HEK293 (cell line): ENCODE data around the gene NDN.

ENCODE experiments used
- CTCF ChIA-PET: fragments of 350-600 bp; formaldehyde crosslinking; extraction: SDS; loops from one replicate; lab custom pipeline; 2021; ENCODE audit warnings: antibody characterized with exemption; lab: Yijun Ruan, JAX
- POLR2A ChIA-PET: fragments of 300-600 bp; formaldehyde crosslinking; extraction: SDS; loops from one replicate; lab custom pipeline; 2020; ENCODE audit warnings: antibody characterized with exemption, inconsistent platforms; lab: Yijun Ruan, JAX
- H3K27ac ChIP-seq: fragments of 200-500 bp; sonication (Bioruptor generic); 2 replicates; pipeline ENCODE4 v1.5.1; 2014; ENCODE audit warnings: low read depth, low read length, control low read depth, inconsistent platforms; ENCODE audit errors: extremely low read depth
- H3K36me3 ChIP-seq, 2 experiments: fragments of 200-500 bp in 1 of 2; sonication (Bioruptor generic) in 1 of 2; 1 replicate in 1 of 2; 2 replicates in 1 of 2; pipeline ENCODE4 v1.5.1; 2014 to 2017; ENCODE audit warnings: inconsistent platforms in 2 of 2, low read length in 2 of 2; ENCODE audit not compliant: control insufficient read depth in 2 of 2, insufficient read depth in 1 of 2
- H3K4me1 ChIP-seq: fragments of 200-500 bp; sonication (Bioruptor generic); 2 replicates; pipeline ENCODE4 v1.5.1; 2014; ENCODE audit warnings: mild to moderate bottlenecking, low read length, inconsistent platforms; ENCODE audit not compliant: control insufficient read depth, insufficient read depth
- H3K4me3 ChIP-seq: 2 replicates; pipeline ENCODE4 v1.5.1; 2011; ENCODE audit warnings: low read depth, mild to moderate bottlenecking, control low read depth, low read length, moderate library complexity
- H3K9me3 ChIP-seq: fragments of 200-500 bp; sonication (Bioruptor generic); 2 replicates; pipeline ENCODE4 v1.5.1; 2014; ENCODE audit warnings: low read depth, low read length, inconsistent platforms; ENCODE audit not compliant: control insufficient read depth, insufficient read depth
- GLIS1 ChIP-seq: fragments of 450-650 bp; formaldehyde crosslinking; IDR thresholded peaks from 2 replicates; pipeline ENCODE4 v1.5.1; 2016; ENCODE audit warnings: missing biosample characterization, missing genetic modification characterization
- INSM2 ChIP-seq: fragments of 450-650 bp; formaldehyde crosslinking; IDR thresholded peaks from 2 replicates; pipeline ENCODE4 v1.5.1; 2016; ENCODE audit warnings: missing biosample characterization, missing genetic modification characterization
- OSR2 ChIP-seq: fragments of 450-650 bp; formaldehyde crosslinking; IDR thresholded peaks from 2 replicates; pipeline ENCODE4 v1.5.1; 2016; ENCODE audit warnings: missing biosample characterization, missing genetic modification characterization
- PRDM2 ChIP-seq: fragments of 450-650 bp; formaldehyde crosslinking; IDR thresholded peaks from 2 replicates; pipeline ENCODE4 v1.5.1; 2016; ENCODE audit warnings: missing biosample characterization, missing genetic modification characterization, borderline replicate concordance
- ZBTB7A ChIP-seq: fragments of 450-650 bp; formaldehyde crosslinking; IDR thresholded peaks from 2 replicates; pipeline ENCODE4 v1.5.1; 2016; ENCODE audit warnings: low read depth, missing biosample characterization, missing genetic modification characterization
- ZNF114 ChIP-seq: fragments of 450-650 bp; formaldehyde crosslinking; IDR thresholded peaks from 2 replicates; pipeline ENCODE4 v1.5.0; 2017; ENCODE audit warnings: missing biosample characterization, missing genetic modification characterization
- ZNF121 ChIP-seq: fragments of 450-650 bp; formaldehyde crosslinking; IDR thresholded peaks from 2 replicates; pipeline ENCODE4 v1.5.1; 2016; ENCODE audit warnings: missing biosample characterization, missing genetic modification characterization
- ZNF202 ChIP-seq: fragments of 450-650 bp; formaldehyde crosslinking; IDR thresholded peaks from 2 replicates; pipeline ENCODE4 v1.5.1; 2016; ENCODE audit warnings: missing biosample characterization, missing genetic modification characterization, borderline replicate concordance
- ZNF211 ChIP-seq: fragments of 450-650 bp; formaldehyde crosslinking; IDR thresholded peaks from 2 replicates; pipeline ENCODE4 v1.5.1; 2016; ENCODE audit warnings: low read depth, missing biosample characterization, missing genetic modification characterization
- ZNF274 ChIP-seq, 2 experiments: fragments of 200-500 bp in 1 of 2; fragments of 450-650 bp in 1 of 2; sonication (Bioruptor generic) in 1 of 2; formaldehyde crosslinking in 1 of 2; IDR thresholded peaks; 2 replicates each; pipeline versions ENCODE4 v1.5.1 to v1.6.1; 2014 to 2016; ENCODE audit warnings: borderline replicate concordance in 1 of 2, inconsistent platforms in 1 of 2, low read length in 1 of 2, missing biosample characterization in 1 of 2, missing genetic modification characterization in 1 of 2
- ZNF350 ChIP-seq: fragments of 450-650 bp; formaldehyde crosslinking; IDR thresholded peaks from 2 replicates; pipeline ENCODE4 v1.5.0; 2017; ENCODE audit warnings: missing biosample characterization, mild to moderate bottlenecking, missing genetic modification characterization
- ZNF530 ChIP-seq: fragments of 450-650 bp; formaldehyde crosslinking; IDR thresholded peaks from 2 replicates; pipeline ENCODE4 v1.5.1; 2016; ENCODE audit warnings: low read depth, missing biosample characterization, missing genetic modification characterization
- ZNF560 ChIP-seq: fragments of 450-650 bp; formaldehyde crosslinking; IDR thresholded peaks from 2 replicates; pipeline ENCODE4 v1.5.1; 2017; ENCODE audit warnings: missing biosample characterization, missing genetic modification characterization, borderline replicate concordance
- ZNF561 ChIP-seq: fragments of 450-650 bp; IDR thresholded peaks from 2 replicates; pipeline ENCODE4 v1.5.1; 2018; ENCODE audit warnings: missing biosample characterization, missing genetic modification characterization, borderline replicate concordance
- ZNF670 ChIP-seq: fragments of 450-650 bp; formaldehyde crosslinking; IDR thresholded peaks from 2 replicates; pipeline ENCODE4 v1.5.1; 2016; ENCODE audit warnings: missing biosample characterization, missing genetic modification characterization, low read depth
- ZNF776 ChIP-seq: fragments of 450-650 bp; formaldehyde crosslinking; IDR thresholded peaks from 2 replicates; pipeline ENCODE4 v1.5.0; 2017; ENCODE audit warnings: missing biosample characterization, missing genetic modification characterization, borderline replicate concordance
- ZSCAN18 ChIP-seq: fragments of 450-650 bp; formaldehyde crosslinking; IDR thresholded peaks from 2 replicates; pipeline ENCODE4 v1.5.1; 2016; ENCODE audit warnings: missing biosample characterization, missing genetic modification characterization
- ZSCAN4 ChIP-seq: fragments of 450-650 bp; formaldehyde crosslinking; IDR thresholded peaks from 2 replicates; pipeline ENCODE4 v1.5.1; 2017; ENCODE audit warnings: missing biosample characterization, missing genetic modification characterization

NDN gene

GRCh38 chr15:23647421-23648370, 39.4 kb downstream of the NDN start, which contains the start of gene MAGEL2:
Gene MAGEL2, minus strand, starts transcription at chr15:23647867. Its CDS starts 125 bp downstream, at chr15:23647742.
- H3K27ac ChIP-seq = no peak within 1 kb of the TSS
- CTCF ChIA-PET = interaction anchor here (0.7 kb wide), 1 partner anchor 10 kb away, joined by 3 read pairs; no protein-coding TSS in a partner anchor
- H3K4me1 ChIP-seq = no peaks in the 10 kb centered on the region
- no peaks in the 10 kb centered on the region for H3K36me3 ChIP-seq
- H3K4me3 ChIP-seq = no peak within 1 kb of the TSS
- no peaks in the 10 kb centered on the region for H3K9me3 ChIP-seq
- TF ChIP-seq GLIS1 (tag by site-specific recombination) (no peak), ZNF114 (no peak), ZNF121 (no peak), ZNF776 (tag by site-specific recombination) (no peak), ZNF211 (tag by site-specific recombination) (no peak), ZNF530 (tag by site-specific recombination) (no peak), ZNF350 (no peak), ZNF561 (no peak), PRDM2 (no peak), ZSCAN18 (tag by site-specific recombination) (no peak), ZBTB7A (tag by site-specific recombination) (no peak), OSR2 (tag by site-specific recombination) (no peak), ZSCAN4 (tag by site-specific recombination) (no peak), ZNF202 (tag by site-specific recombination) (no peak), ZNF274 (IDR thresholded peaks at IDR 0.05; ENCODE audit: low read length) (no peak), ZNF274 (tag by site-specific recombination; IDR thresholded peaks at IDR 0.05; ENCODE audit: borderline replicate concordance) (no peak), ZNF670 (tag by site-specific recombination) (no peak), INSM2 (no peak), ZNF560 (tag by site-specific recombination) (no peak)
- POLR2A ChIA-PET = no interaction called here
